ENCODE measurements around the gene PNPLA1.

Gene PNPLA1

DNA sequence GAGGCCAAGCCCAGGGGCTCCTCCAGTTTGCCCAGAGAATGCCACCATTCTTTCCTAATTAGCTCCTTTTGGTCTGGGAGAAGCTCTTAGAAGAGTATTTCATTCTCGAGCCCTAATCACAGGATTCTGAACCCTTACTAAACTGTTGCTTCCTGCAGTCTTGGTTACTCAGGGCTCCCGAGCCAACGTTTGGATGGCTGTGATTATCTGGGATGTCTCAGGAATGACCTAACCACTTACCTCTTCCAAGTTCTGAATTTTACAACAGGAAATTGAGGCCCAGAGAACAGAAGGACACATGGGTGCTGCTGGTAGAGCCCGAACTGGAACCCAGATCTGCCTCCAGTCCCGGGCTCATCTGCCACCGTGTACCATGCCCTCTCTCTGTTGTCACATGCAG, 22.2 kb upstream of the PNPLA1 start:
- no peak for DNase-seq

DNA sequence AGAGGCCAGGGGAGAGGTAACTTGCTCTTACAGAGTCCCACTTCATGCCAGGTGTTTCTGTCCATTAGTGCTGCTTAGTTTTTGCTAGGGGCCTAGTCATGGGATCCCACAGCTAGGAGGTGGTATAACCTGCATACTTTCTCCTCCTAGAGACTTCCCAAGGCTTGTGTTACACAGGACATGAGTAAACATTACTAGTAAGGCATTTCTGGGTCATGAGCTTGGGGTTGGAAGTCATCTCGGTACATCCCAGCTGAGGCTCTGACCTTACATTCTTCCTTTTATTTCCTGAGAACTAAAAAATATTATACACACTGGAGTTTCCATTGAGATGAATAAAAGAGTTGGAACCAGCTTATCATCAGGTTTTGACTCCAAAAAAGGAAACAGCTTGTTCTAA, 20.9 kb upstream of the PNPLA1 start:
- no peak for DNase-seq

DNA sequence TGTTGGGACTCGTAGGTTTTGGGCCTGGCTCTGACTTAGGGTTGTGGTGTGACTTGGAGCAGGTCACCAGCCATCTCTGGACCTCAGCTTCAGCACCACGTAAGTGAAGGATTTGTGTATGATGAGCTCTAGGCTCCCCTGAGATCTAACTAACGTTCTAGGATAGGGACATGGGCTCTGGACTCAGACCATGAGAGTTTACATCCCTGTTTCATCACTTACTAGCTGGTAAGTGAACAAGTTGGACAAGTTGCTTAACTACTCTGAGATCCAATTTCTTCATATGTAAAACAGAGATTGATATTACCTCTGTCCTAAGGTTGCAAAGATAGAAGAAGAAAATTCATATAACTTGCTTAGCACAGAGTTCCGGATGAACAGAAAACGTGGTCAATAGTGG, 20.3 kb upstream of the PNPLA1 start:
- no peak for DNase-seq

DNA sequence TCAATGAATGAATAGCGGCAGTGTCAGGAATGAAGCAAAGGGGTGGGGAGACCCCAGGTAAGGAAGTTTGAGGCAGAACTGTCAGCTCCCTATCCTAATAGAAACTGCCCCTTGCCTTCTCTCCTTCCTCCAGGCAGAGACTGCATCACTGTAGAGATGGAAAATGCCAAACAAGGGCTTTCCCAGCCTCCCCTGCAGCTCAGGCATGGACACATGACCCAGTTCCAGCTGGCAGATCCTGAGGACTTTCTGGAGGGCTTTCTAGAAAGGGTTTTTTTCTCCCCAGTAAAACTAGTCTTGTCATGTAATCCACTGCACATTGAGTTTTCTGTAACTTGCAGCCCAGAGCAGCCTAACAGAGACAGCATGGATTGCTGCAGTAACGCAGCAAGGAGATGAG, 17.9 kb upstream of the PNPLA1 start:
- no peak for DNase-seq

DNA sequence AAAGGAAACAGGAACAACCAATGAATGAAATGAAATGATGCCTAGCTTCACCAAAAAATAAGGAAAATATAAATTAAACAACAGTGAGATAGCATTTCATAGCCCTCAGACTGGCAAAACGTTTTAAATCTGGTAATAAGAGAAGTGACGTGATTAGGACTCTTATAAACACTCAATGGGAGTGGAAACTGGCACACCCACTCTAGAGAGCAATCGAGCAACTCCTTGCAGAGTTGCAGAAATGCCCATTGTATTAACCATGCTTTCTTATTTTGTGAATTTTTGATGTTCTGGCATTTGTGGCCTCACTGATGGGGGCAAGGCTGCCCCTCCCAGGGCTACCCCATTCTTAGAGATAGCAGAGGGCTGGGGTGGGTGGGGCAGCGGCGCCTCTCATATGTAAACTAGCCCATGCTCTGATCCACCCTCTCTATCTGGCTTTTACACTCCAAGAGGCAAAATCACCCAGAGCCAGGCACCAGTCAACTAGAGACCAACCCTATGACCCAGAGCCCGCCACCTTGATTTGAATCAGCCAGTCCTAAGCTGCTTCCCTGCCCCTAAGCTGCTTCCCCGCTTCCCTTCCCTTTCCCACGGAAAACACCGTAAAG, 6.4 kb upstream of the PNPLA1 start:
- DNase-seq: no peak

DNA sequence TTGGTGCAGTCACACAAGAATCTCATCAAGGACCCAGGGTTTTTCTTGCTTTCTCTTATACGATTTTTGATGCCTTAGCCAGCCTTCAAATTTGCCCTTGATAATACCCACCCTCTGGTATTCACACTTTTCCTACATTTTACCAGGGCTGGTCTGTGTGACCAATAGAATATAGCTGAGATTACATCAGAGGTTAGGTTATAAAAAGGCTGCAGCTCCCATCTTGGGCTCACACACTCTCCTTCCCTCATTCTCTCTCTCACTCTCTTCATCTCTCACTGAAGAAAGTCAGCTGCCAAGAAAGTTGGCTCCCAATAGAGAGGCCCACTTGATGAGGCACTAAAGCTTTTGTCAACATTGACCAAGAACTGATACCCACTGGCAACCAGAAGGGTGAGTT, 4.1 kb upstream of the PNPLA1 start:
- no peak for DNase-seq

DNA sequence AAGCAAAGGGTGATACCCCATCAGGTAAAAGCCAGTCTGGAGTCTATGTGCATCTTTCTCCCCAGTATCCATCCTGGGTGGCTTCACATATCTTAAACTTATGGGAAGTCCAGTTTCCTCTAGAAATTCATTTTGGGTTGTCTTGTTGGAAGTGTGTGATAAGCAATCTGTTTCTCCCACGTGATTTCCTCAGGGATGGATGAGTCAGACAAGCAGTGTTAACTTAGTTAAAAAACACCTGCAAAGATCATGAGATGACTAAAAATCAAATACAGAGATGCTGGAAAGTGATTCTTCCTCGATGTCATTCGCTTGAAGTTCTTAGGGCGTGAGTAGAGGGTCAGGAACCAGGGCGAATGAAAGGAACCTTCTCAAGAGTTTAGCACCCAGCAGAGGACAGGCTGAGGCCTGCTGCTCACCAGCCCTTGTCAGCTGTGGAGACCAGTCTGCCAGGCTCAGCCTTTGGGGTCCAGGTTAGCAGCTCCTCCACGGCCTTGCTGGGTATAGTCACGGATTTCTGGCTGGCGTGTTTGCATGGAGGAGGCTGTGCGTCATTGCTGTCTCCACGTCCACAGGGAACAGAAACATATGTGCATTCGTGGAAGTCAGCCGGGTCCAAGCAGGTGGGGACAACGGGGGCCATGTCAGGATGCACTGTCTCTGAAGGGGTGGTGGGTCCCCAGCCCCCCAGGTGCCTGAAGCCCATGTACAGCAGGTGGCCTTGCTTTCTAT, 2.8 kb upstream of the PNPLA1 start:
- DNase-seq: no peak

DNA sequence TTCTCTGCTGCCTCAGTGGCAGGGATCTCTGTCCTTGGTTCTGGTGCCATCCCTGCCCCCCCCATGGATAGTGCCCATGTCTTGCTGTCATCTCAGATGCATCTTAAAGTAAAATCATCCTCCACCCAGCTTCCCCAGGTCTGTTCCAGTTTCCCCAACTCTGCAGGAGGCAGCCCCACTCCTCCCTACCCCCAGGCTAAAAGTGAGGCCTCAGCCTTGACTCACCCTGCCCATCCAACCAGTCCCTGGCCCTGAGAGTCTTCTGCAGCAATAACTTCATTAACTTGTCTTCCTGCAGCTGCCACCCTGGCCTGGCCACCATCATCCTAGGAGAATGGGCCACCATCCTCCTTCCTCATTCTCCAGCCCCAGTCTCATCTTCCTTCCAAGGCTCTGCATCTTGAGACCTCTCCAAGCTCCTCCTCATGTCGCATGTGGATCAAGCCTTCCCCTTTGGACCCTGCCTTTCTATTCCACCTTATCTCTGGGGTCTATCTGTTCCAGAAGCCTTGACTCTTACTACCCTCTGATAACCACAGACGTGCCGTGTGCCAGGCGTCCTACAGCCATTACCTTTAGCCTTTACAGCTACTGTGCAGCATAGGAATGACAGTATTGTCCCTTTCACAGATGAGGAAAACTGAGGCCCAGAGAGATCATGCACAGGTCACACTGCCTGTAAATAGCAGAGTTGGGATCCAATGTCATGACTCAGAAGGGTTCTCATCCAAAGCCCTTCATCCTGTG, 2.0 kb upstream of the PNPLA1 start:
- DNase-seq: no peak

DNA sequence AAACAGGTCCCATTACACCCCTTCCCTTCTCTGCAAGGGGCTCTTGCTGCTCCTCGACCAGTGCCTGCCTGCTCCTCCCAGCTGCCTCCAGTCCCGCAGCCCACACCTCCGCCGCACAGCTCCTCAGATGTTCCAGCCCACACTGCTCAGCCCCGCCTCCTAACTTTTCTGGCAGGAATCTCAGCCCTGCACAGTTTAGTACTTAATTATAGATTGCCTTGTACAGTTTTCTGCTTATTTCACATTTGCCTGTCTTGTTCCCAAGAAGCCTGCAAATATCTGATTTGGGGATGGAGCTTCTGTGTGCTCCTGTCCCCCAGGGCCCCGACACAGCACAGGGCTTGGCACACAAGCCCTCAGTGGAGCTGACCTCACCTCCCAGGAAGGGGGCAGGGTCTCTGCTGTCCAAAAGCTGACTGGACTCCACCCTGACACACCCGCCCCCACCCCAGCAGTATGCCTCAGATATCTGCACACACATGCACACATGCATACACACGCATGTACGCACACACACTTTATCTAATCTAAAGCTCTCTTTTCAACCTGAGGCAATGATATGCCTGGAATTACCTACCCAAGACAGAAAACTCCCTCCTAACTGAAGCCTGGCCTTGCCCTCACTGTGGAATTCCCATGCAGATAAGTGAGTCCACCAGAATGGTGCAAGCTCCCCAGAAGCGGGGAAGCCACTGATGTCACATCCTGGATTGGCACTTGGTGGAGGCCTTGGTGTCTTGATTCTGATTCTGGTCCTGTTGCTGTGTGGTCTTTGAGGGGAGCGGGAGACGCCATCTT, 1.2 kb upstream of the PNPLA1 start:
- peak; percentile 34 for DNase-seq

DNA sequence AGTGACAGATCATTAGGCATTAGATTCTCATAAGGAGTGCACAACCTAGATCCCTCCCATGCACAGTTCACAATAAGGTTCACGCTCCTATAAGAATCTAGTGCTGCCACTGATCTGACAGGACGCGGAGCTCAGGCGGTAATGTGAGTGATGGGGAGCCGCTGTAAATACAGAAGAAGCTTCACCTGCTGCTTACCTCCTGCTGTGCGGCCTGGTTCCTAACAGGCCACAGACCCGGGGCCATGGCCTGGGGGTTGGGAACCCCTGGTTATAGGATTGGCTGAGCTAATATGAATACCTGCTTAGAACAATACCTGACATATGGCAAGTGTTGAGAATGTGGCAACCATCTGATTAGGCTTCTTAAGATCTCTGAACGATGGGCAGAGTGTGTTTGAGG, 2.4 kb downstream of the PNPLA1 start:
- DNase-seq: no peak

DNA sequence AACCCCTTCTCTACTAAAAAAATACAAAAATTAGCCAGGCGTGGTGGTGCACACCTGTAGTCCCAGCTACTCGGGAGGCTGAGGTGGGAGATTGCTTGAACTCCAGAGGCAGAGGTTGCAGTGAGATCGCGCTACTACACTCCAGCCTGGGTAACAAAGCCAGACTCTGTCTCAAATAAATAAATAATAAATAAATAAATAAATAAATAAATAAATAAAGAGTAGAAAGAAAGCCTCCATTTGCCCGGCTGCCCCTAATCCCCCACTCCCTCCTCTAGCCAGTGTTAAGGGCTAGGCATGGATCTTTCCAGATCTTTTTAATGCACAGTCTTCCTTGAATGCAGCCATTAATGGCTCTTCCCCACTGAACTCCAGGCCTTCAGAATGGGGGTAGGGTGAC, 3.2 kb downstream of the PNPLA1 start:
- no peak for DNase-seq

DNA sequence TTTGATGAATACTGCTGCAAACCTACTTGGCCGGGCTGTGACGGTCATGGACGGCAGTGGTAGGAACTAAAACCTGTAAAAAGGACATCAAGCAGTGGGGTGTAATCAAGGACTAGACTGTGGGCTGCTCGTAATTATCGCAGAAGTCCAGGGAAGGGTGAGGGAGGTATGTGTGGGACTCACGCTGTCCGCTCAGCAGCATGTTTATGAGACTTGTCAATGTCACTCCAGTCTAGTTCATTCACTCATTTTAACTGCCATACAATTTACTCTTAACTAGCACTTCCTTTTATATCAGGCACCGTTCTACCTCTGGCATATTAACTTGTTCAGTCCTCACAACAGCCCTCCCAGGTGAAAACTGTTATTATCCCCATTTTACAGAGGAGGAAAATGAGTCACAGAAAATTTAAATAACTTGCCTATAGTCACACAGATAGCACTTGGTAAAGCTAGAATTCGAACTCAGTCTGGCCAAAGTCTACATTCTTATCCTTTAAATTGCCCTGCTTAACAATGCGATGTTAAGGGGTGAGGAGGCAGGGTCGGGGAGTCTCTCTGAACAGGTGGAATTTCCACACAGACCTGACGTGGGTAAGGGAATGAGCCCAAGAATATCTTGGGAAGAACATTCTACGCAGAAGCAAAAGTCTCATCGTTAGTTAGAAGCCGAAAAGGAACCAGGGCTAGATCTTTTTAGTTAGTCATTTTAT, 4.1 kb downstream of the PNPLA1 start:
- DNase-seq: no peak

DNA sequence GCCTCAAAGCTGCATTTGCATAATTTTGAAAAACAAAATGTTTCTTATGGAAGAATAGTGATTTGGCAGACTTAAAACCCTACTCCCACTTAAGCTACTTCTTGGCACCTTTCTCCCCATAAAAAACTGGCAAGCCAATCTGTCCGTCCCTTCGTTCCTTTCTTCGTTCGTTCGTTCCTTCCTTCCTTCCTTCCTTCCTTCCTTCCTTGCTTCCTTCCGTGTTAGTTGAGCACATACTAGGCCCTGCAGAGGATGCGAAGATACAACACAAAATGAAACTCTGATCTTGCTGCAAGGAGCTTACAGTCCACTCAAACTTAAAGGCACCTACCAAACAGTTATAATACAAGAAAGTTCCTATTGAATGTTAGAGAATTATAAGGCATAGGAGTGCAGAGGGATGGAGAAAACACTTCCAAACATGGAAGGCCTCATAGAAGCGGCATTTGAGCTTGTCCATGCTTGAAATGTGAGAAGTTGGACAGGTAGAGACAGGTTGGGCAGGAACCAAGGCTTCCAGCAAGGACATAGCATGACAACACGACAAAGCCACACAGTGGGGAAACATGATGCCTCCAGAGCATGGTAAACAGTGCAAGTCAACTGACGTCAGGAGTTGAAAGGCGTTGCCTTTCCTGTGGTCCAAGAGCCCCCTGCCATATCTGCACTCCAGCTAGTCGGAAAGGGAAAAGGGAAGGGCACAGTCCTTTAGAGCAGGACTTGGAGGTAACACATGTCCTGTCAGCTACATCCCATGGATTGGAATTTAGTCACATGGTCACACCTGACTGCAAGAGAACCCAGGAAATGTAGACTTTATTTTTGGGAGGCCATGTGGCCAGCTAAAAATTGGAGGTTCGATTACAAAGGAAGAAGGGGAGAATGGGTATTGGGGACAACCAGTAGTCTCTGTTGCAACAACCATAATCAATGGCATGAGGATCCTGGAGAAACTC, 7.0 kb downstream of the PNPLA1 start:
- no peak for DNase-seq

DNA sequence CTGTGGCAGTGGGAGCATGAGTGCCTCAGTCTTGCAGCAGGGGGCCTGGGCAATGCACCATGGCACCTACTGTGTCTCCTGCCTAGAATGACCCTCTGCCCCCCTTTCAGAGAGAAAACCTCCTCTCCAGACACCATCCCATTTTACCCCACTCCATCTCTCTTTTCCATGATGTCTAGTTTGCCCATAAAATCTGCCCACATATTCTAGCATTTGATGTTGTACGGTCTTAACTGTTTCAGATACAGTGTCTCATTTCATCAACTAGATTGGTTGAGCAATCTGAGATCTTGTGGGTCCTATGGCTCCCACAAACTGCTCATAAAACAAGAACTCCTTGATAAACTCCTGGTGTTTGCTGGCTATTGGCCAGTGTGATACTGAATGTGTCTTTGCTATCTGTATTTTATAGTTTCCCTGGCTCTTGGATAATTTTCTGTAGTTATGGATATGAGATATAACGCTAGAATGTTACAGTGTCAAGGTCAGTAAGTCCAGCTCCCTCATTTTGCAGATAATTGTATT, 8.1 kb downstream of the PNPLA1 start:
- DNase-seq: no peak

DNA sequence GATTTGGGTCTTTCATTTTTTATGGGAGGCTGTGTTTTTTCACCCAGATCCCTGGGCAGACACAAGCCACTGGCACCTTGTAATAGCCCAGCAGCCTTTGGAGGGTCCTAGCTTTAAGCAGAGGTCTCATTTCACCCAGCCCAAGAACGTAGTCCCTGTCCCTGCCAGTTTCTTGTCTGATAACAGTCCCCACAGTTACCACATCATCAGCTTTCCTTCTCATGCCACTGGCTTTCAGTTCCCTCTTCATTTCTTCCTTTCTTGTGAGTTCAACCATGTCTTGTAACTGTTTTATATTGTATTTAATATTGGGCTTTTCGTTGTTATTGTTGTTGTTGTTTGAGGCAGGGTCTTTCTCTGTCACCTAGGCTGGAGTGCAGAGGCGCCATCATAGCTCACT, 10.6 kb downstream of the PNPLA1 start:
- no peak for DNase-seq

DNA sequence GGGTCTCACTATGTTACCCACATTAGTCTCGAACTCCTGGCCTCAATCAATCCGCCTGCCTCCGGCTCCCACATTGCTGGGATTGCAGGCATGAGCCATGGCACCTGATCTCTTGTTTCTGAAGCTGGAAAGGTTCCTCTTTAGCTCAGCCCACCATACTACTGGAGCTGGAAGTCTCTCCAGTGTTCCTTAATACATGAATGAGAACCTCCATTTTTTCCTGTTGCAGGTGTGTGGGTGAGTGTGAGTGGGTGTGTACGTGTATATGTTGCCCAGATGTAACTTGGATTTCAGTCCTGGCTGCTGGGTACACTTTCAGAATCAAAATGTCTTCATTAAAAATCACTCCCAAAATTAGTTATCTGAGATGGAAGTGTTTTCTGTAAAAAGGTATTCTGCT, 11.1 kb downstream of the PNPLA1 start:
- no peak for DNase-seq

DNA sequence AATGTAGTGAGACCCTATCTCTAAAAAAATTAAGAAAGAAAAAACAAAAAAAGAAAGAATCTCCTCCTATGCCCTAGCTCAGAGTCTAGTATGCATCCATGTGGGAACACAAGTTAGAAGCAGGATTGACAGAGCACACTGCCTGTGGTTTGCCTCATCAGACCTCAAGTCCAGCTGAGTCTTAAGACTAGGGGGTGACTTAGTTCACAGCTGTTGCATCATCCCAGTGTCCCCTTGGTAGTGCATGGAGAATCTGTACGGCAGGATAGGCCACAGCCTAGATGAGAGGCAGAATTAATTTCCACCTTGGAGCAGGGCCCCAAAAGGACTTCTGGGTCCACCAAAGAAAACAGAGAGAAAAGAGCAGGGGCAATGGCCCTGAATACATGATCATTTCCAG, 13.7 kb downstream of the PNPLA1 start:
- no peak for DNase-seq

DNA sequence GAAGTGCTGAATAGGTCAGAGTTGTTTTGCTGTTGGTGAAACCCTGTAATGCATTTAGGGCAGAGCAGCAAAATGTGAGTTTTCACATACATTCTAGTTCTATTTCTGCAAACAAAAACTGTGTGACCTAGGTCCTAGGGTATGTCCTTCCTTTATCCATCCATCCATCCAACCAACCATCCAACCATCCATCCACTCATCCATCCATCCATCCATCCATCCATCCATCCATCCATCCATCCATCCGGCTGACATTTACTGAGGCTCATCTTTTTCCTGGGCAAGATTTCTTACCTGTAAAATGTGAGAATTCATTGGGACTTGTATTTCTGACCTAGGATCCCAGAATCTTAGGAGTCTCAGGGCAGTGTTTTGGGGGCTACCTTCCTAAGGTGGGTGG, 14.5 kb downstream of the PNPLA1 start:
- DNase-seq: no peak

DNA sequence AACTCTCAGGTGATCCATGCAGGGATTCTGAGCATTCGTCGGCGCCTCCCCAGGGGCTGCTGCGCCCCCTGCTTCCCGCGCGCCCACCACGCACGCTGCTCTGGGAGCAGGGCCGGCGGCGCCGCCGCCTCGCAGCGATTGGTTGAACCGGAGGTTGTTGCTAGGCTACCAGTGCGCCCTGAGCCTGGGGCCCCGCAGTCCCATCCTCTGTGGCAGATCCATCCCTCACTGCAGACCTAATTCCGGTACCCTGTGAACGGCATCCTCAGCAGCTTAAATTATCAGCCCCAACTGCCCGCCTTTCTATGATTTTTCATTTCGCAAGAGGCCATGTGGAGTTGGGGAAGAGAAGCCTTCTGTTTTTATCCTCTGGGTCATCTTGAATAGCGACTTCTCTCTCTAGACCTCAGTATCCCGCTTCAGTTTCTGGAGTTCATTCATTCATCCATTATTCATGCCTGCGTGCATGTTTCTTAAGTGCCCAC, 15.4 kb downstream of the PNPLA1 start:
- peak; percentile 74 for DNase-seq

DNA sequence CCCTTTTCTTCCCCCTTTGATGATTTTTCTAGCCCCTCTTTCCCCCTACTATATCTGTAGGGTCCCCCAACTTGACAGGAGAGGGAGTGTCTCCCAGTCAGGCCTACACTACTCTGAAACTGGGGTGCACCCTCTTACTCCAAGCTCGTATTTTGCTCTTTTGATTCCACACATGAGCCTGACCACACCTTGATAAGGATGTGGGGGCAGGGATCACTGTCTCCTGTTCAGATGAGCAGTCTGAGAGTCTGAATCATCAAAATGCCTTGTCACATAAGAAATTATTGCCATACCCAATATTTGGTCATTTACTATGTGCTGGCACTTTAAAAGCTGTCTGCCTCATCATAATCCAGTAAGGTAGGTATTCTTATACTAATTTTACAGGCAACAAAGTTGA, 15.9 kb downstream of the PNPLA1 start:
- no peak for DNase-seq

DNA sequence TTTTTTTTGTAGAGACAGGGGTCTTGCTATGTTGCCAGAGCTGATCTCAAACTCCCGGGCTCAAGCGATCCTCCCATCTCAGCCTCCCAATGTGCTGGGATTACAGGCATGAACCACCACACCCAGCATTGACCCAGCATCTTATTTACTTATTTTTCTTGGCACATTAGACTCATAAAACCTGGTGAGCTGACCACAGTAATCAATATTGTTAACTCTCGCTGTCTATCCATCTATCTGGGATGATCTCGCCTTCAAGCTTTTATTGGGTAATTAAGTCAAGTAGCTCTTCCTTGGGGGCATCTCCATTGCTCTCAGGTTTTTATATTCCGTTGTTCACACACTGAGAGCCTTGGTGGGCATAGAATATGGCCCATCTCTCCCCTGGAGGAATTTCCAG, 17.0 kb downstream of the PNPLA1 start:
- DNase-seq: no peak
